PFSK-1 (cell line): ENCODE results near the gene KIRREL3.

Experiments used
- FOXP2 ChIP-seq: optimal IDR thresholded peaks from 2 replicates; pipeline ENCODE3; 2011; ENCODE audit warnings: borderline replicate concordance, control low read depth, inconsistent platforms; ENCODE audit not compliant: insufficient read depth; ENCODE audit errors: extremely low read length, extremely low read depth
- POLR2AphosphoS5 ChIP-seq: IDR thresholded peaks from 2 replicates; pipeline ENCODE4 v1.6.1; 2012; ENCODE audit warnings: low read depth, mild to moderate bottlenecking, control low read depth, low read length, moderate library complexity
- SIN3A ChIP-seq: IDR thresholded peaks from 2 replicates; pipeline ENCODE4 v1.6.1; 2012; ENCODE audit warnings: mild to moderate bottlenecking, low read length, moderate library complexity, borderline replicate concordance; ENCODE audit not compliant: insufficient read depth
- TAF1 ChIP-seq: IDR thresholded peaks from 2 replicates; pipeline ENCODE4 v1.6.1; 2012; ENCODE audit warnings: low read length, control low read depth, borderline replicate concordance; ENCODE audit not compliant: insufficient read depth
- TF ChIP-seq, protein P1 (sequence below), 2 experiments: IDR thresholded peaks; 2 replicates each; pipeline versions ENCODE4 v1.6.1 to v1.8.0; 2011 to 2012; ENCODE audit warnings: low read depth in 2 of 2, low read length in 2 of 2, control low read depth in 1 of 2, inconsistent platforms in 1 of 2, mild to moderate bottlenecking in 1 of 2, moderate library complexity in 1 of 2; ENCODE audit not compliant: insufficient read depth in 1 of 2

DNA sequence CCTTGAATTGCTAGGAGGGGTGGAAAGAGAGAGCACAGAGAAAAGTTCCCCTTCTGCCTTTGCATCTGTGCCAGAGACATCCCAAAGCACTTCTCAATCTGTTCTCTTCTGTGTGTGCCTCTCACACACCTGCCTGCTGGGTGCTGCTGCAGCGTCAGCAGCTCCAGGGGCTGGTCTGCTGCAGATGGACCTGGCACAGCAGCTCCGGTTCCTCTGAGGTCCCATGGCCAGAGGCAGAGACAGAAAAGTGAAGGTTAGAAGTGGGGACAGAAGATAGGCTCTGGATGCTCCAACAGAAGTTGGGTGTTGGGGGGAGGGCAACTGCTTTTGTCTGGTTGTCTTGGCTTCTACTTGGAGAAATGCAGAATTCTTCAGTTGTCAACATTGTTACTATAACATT lies 48.9 kb upstream of the KIRREL3 start:
- TF ChIP-seq SIN3A (no peak), TAF1 (no peak), POLR2AphosphoS5 (no peak), FOXP2 (no peak)
- TF ChIP-seq, protein P1, sequence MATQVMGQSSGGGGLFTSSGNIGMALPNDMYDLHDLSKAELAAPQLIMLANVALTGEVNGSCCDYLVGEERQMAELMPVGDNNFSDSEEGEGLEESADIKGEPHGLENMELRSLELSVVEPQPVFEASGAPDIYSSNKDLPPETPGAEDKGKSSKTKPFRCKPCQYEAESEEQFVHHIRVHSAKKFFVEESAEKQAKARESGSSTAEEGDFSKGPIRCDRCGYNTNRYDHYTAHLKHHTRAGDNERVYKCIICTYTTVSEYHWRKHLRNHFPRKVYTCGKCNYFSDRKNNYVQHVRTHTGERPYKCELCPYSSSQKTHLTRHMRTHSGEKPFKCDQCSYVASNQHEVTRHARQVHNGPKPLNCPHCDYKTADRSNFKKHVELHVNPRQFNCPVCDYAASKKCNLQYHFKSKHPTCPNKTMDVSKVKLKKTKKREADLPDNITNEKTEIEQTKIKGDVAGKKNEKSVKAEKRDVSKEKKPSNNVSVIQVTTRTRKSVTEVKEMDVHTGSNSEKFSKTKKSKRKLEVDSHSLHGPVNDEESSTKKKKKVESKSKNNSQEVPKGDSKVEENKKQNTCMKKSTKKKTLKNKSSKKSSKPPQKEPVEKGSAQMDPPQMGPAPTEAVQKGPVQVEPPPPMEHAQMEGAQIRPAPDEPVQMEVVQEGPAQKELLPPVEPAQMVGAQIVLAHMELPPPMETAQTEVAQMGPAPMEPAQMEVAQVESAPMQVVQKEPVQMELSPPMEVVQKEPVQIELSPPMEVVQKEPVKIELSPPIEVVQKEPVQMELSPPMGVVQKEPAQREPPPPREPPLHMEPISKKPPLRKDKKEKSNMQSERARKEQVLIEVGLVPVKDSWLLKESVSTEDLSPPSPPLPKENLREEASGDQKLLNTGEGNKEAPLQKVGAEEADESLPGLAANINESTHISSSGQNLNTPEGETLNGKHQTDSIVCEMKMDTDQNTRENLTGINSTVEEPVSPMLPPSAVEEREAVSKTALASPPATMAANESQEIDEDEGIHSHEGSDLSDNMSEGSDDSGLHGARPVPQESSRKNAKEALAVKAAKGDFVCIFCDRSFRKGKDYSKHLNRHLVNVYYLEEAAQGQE (IDR thresholded peaks at IDR 0.05; ENCODE audit: insufficient read depth in 1 of 2, low read depth in 2 of 2, low read length in 2 of 2), result no peak
